Suprapubic skin (tissue), 4 donors: ENCODE results near the gene PCDHB6.

Experiments
- CTCF ChIP-seq, 2 donors: fragments of 200-600 bp in 1 of 2; fragments of 450-650 bp in 1 of 2; sonication (generic) in 1 of 2; IDR thresholded peaks; one replicate each; pipeline ENCODE4 v1.5.1; 2016 to 2019; ENCODE audit warnings: antibody characterized with exemption in 2 of 2, mild to moderate bottlenecking in 1 of 2, moderate library complexity in 1 of 2
- EP300 ChIP-seq: sonication (generic); formaldehyde crosslinking; IDR thresholded peaks from one replicate; pipeline ENCODE4 v1.6.1; 2017; ENCODE audit warnings: antibody characterized with exemption
- POLR2A ChIP-seq, 2 donors: fragments of 450-650 bp; IDR thresholded peaks; one replicate each; pipeline ENCODE4 v1.6.1; 2017; ENCODE audit warnings: antibody characterized with exemption in 2 of 2, mild to moderate bottlenecking in 2 of 2, moderate library complexity in 2 of 2
- POLR2AphosphoS5 ChIP-seq, 3 donors: sonication (generic); formaldehyde crosslinking; IDR thresholded peaks; one replicate each; pipeline ENCODE4 v1.6.1; 2017; ENCODE audit warnings: antibody characterized with exemption in 3 of 3

- TF ChIP-seq CTCF (IDR thresholded peaks at IDR 0.05) (no peak), EP300 (no peak), POLR2A (IDR thresholded peaks at IDR 0.05) (no peak), POLR2AphosphoS5 (IDR thresholded peaks at IDR 0.05) (no peak)
Measured at GRCh38 chr5:141155540-141156374, 5.9 kb downstream of the PCDHB6 start.
